ENCODE measurements around the gene KRTAP5-10. TPM values are rescaled to one million over a fixed set of nuclear protein-coding genes. Genes with fewer than 3 reads are reported as not detected.
"Not testable (repeated sequence)": the region's sequence is repeated elsewhere in the genome, so short reads cannot be mapped to it uniquely, and the experiment has no call there.

KRTAP5-10 gene
- total and polyA plus RNA-seq, 12 donors: not detected

DNA sequence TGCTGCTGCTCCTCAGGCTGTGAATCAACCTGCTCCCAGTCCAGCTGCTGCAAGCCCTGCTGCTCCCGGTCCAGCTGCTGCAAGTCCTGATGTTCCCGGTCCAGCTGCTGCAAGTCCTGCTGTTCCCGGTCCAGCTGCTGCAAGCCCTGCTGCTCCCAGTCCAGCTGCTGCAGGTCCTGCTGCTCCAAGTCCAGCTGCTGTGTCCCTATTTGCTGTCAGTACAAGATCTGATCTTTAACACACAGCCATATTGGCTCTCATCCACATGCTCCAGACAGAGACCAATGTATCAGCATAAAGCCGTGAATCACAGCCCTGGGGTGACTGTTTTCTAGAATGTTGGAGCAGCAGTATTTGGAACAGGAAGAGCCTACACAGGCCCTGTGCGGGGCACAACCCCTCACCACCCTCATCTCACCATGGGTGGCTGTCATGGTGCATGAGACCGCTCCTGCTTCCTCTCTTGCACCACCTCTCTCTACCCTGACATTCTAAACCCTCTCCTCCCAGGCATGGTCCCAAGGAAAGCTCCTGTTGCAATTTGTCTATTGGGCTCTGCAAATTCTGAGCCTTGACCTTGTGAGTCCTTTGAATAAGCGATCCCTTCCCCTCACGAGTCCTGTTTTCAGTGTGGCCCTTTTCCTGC is 3.5 kb downstream of the KRTAP5-10 start:
- Histone ChIP-seq H3K27ac (no peak overlapping the region), H3K4me3 (no peak overlapping the region), H3K27me3 (peaks cover 0 to 37% (median 13%) of the 10 kb centered on the region in 7 donors), H3K4me1 (peaks cover 0 to 4% (median 0%) of the 10 kb centered on the region in 9 donors), H3K9me3 (no peaks in the 10 kb centered on the region), H3K36me3 (no peaks in the 10 kb centered on the region)
- DNase-seq: no peak
- WGBS, 2 donors: 63% methylated on average over 8 of the region's 8 CpGs
- TF ChIP-seq, protein P1, sequence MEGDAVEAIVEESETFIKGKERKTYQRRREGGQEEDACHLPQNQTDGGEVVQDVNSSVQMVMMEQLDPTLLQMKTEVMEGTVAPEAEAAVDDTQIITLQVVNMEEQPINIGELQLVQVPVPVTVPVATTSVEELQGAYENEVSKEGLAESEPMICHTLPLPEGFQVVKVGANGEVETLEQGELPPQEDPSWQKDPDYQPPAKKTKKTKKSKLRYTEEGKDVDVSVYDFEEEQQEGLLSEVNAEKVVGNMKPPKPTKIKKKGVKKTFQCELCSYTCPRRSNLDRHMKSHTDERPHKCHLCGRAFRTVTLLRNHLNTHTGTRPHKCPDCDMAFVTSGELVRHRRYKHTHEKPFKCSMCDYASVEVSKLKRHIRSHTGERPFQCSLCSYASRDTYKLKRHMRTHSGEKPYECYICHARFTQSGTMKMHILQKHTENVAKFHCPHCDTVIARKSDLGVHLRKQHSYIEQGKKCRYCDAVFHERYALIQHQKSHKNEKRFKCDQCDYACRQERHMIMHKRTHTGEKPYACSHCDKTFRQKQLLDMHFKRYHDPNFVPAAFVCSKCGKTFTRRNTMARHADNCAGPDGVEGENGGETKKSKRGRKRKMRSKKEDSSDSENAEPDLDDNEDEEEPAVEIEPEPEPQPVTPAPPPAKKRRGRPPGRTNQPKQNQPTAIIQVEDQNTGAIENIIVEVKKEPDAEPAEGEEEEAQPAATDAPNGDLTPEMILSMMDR (IDR thresholded peaks at IDR 0.05): no peak
- peak in 2 of 8 donors; percentile 12 to 24 for ATAC-seq
- intact Hi-C loops (cut with DNase I): no loop called here

- H3K36me3 ChIP-seq; H3K4me3 ChIP-seq; intact Hi-C loops (cut with DNase I); H3K27ac ChIP-seq; H3K9me3 ChIP-seq; DNase-seq; H3K4me1 ChIP-seq: not testable (repeated sequence)
- peak in 1 of 8 donors; percentile 31 for ATAC-seq
- H3K27me3 ChIP-seq: peaks cover 0 to 39% (median 13%) of the 10 kb centered on the region in 7 donors
- 84 to 88% methylated on average over 35 to 36 of the region's 39 CpGs for WGBS, 2 donors
Observed at GRCh38 chr11:71571101-71571850, 5.9 kb downstream of the KRTAP5-10 start.

DNA sequence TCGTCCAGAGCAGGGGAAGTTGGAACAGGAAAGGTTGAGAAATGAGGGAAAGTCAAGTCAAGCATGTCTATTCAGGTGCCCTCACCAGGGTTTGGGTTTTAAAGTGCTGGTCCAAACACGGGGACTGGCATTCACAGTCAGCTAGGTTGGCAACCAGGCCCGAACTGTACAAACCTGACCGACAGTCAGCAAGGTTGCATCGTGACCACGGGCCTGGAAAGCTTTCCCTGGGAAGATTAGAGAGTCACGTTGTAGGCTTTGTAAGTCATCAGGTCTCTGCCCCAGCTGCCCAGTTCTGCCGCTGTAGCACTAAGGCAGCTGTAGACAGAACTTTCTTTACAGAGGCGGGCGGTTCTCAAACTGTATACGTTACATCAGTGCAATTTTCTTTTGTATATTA is 7.4 kb downstream of the KRTAP5-10 start:
- DNase-seq: no peak
- no peak overlapping the region for H3K4me3 ChIP-seq
- ATAC-seq: no peak
- 75 to 85% methylated on average over 11 of the region's 11 CpGs for WGBS, 2 donors
- H3K27ac ChIP-seq: no peak overlapping the region
- no peaks in the 10 kb centered on the region for H3K36me3 ChIP-seq
- intact Hi-C loops (cut with DNase I): no loop called here
- no peaks in the 10 kb centered on the region for H3K9me3 ChIP-seq
- no peaks in the 10 kb centered on the region for H3K4me1 ChIP-seq
- TF ChIP-seq, protein P1 (IDR thresholded peaks at IDR 0.05): no peak
- H3K27me3 ChIP-seq: peaks cover 0 to 44% (median 16%) of the 10 kb centered on the region in 7 donors

GRCh38 chr11:71574418-71574817 is 9.1 kb downstream of the KRTAP5-10 start:
- H3K4me3 ChIP-seq: no peak overlapping the region
- H3K4me1 ChIP-seq: no peaks in the 10 kb centered on the region
- H3K36me3 ChIP-seq: no peaks in the 10 kb centered on the region
- no peak overlapping the region for H3K27ac ChIP-seq
- no peak for ATAC-seq
- H3K9me3 ChIP-seq: no peaks in the 10 kb centered on the region
- DNase-seq: no peak
- TF ChIP-seq, protein P1 (IDR thresholded peaks at IDR 0.05): no peak
- peaks cover 0 to 49% (median 20%) of the 10 kb centered on the region in 7 donors for H3K27me3 ChIP-seq
- intact Hi-C loops (cut with DNase I): no loop called here
- 69 to 76% methylated on average over 5 of the region's 5 CpGs for WGBS, 2 donors
